Measurements from ENCODE around the gene SAMD8.

GRCh38 chr10:75072727-75073126 is 38.7 kb upstream of the SAMD8 start:
- no peak for TF ChIP-seq CTCF (conservative IDR thresholded peaks at IDR 0.05; ENCODE audit: low read depth, low read length)
- TF ChIP-seq EZH2 (IDR thresholded peaks at IDR 0.05; ENCODE audit: borderline replicate concordance, low read depth, low read length, poor library complexity, severe bottlenecking): no peak
